ENCODE measurements around the gene SLC5A5. TPM values are rescaled to one million over a fixed set of nuclear protein-coding genes. Genes with fewer than 3 reads are reported as not detected.
"Not testable (repeated sequence)": the region's sequence is repeated elsewhere in the genome, so short reads cannot be mapped to it uniquely, and the experiment has no call there.

Gene SLC5A5
- polyA plus RNA-seq, 3 donors from 2014 or later, result 0.75 to 1.4 TPM; not detected in 1

- Mint-ChIP-seq H3K27ac (no peak overlapping the region), H3K27me3 (ENCODE audit: low read depth in 3 of 3) (peaks cover 1 to 12% (median 2%) of the 10 kb centered on the region in 3 donors), H3K9me3 (no peaks in the 10 kb centered on the region), H3K4me1 (no peaks in the 10 kb centered on the region), H3K4me3 (no peak overlapping the region), H3K36me3 (no peaks in the 10 kb centered on the region)
- no peak for DNase-seq
Observed at GRCh38 chr19:17889609-17890214, 18.0 kb downstream of the SLC5A5 start.

GRCh38 chr19:17893766-17894165 lies 22.0 kb downstream of the SLC5A5 start:
- Mint-ChIP-seq H3K36me3 (no peaks in the 10 kb centered on the region), H3K4me1 (no peaks in the 10 kb centered on the region), H3K27me3 (ENCODE audit: low read depth in 3 of 3) (peaks cover 1 to 15% (median 5%) of the 10 kb centered on the region in 3 donors), H3K27ac (no peak overlapping the region), H3K9me3 (no peaks in the 10 kb centered on the region), H3K4me3 (no peak overlapping the region)
- DNase-seq, result no peak

- no peak for DNase-seq
- H3K4me1 Mint-ChIP-seq, result no peaks in the 10 kb centered on the region
- no peak overlapping the region for H3K4me3 Mint-ChIP-seq
- no peaks in the 10 kb centered on the region for H3K9me3 Mint-ChIP-seq
- H3K36me3 Mint-ChIP-seq, result no peaks in the 10 kb centered on the region
- H3K27me3 Mint-ChIP-seq (ENCODE audit: low read depth in 3 of 3), result peaks cover 0 to 5% (median 2%) of the 10 kb centered on the region in 3 donors
- H3K27ac Mint-ChIP-seq, result no peak overlapping the region
Observed at GRCh38 chr19:17902701-17903100, 31.0 kb downstream of the SLC5A5 start.

GRCh38 chr19:17908244-17908643 lies 36.5 kb downstream of the SLC5A5 start:
- H3K9me3 Mint-ChIP-seq, result peaks cover 0 to 9% (median 5%) of the 10 kb centered on the region in 6 donors
- H3K4me1 Mint-ChIP-seq, result no peaks in the 10 kb centered on the region
- no peak for DNase-seq
- H3K27me3 Mint-ChIP-seq (ENCODE audit: low read depth in 3 of 3), result peaks cover 1 to 4% (median 4%) of the 10 kb centered on the region in 3 donors
- no peak overlapping the region for H3K4me3 Mint-ChIP-seq
- no peaks in the 10 kb centered on the region for H3K36me3 Mint-ChIP-seq
- H3K27ac Mint-ChIP-seq, result no peak overlapping the region

GRCh38 chr19:17909003-17909732 lies 37.4 kb downstream of the SLC5A5 start:
- no peak for DNase-seq
- H3K4me1 Mint-ChIP-seq, result no peaks in the 10 kb centered on the region
- H3K9me3 Mint-ChIP-seq, result peaks cover 2 to 11% (median 5%) of the 10 kb centered on the region in 6 donors
- no peaks in the 10 kb centered on the region for H3K36me3 Mint-ChIP-seq
- peaks cover 1 to 7% (median 2%) of the 10 kb centered on the region in 3 donors for H3K27me3 Mint-ChIP-seq (ENCODE audit: low read depth in 3 of 3)
- no peak overlapping the region for H3K4me3 Mint-ChIP-seq
- H3K27ac Mint-ChIP-seq, result no peak overlapping the region

GRCh38 chr19:17910791-17911360 lies 39.1 kb downstream of the SLC5A5 start:
- DNase-seq, result no peak
- Mint-ChIP-seq H3K27me3 (ENCODE audit: low read depth in 3 of 3) (peaks cover 1 to 7% (median 2%) of the 10 kb centered on the region in 3 donors), H3K9me3 (peaks cover 2 to 11% (median 5%) of the 10 kb centered on the region in 6 donors), H3K4me1 (no peaks in the 10 kb centered on the region), H3K36me3 (no peaks in the 10 kb centered on the region), H3K27ac (no peak overlapping the region), H3K4me3 (no peak overlapping the region)

- no peak overlapping the region for H3K4me3 Mint-ChIP-seq
- H3K27ac Mint-ChIP-seq, result no peak overlapping the region
- H3K9me3 Mint-ChIP-seq, result peaks cover 0 to 5% (median under 1%) of the 10 kb centered on the region in 6 donors
- no peak for DNase-seq
- H3K36me3 Mint-ChIP-seq, result no peaks in the 10 kb centered on the region
- peaks cover 0 to 12% (median 7%) of the 10 kb centered on the region in 3 donors for H3K27me3 Mint-ChIP-seq (ENCODE audit: low read depth in 3 of 3)
- no peaks in the 10 kb centered on the region for H3K4me1 Mint-ChIP-seq
Observed at GRCh38 chr19:17915940-17916593, 44.3 kb downstream of the SLC5A5 start.

GRCh38 chr19:17918151-17918550 lies 46.4 kb downstream of the SLC5A5 start:
- not testable (repeated sequence) for H3K36me3 Mint-ChIP-seq, H3K4me1 Mint-ChIP-seq, H3K9me3 Mint-ChIP-seq, H3K4me3 Mint-ChIP-seq, DNase-seq, H3K27ac Mint-ChIP-seq
- peaks cover 5 to 12% (median 7%) of the 10 kb centered on the region in 3 donors for H3K27me3 Mint-ChIP-seq (ENCODE audit: low read depth in 3 of 3)

GRCh38 chr19:17919122-17919521 lies 47.4 kb downstream of the SLC5A5 start:
- not testable (repeated sequence) for H3K4me1 Mint-ChIP-seq, H3K4me3 Mint-ChIP-seq, H3K9me3 Mint-ChIP-seq, H3K36me3 Mint-ChIP-seq, DNase-seq, H3K27ac Mint-ChIP-seq
- H3K27me3 Mint-ChIP-seq (ENCODE audit: low read depth in 3 of 3), result peaks cover 4 to 12% (median 5%) of the 10 kb centered on the region in 3 donors

GRCh38 chr19:17920527-17920926 lies 48.8 kb downstream of the SLC5A5 start:
- Mint-ChIP-seq H3K9me3 (peaks cover 0 to 2% (median 0%) of the 10 kb centered on the region in 6 donors), H3K27ac (no peak overlapping the region), H3K36me3 (no peaks in the 10 kb centered on the region), H3K27me3 (ENCODE audit: low read depth in 3 of 3) (peaks cover 4 to 12% (median 5%) of the 10 kb centered on the region in 3 donors), H3K4me3 (no peak overlapping the region), H3K4me1 (no peaks in the 10 kb centered on the region)
- DNase-seq, result no peak

GRCh38 chr19:17922138-17922537 lies 50.4 kb downstream of the SLC5A5 start:
- Mint-ChIP-seq H3K27me3 (ENCODE audit: low read depth in 3 of 3) (peaks cover 4 to 10% (median 8%) of the 10 kb centered on the region in 3 donors), H3K4me1 (no peaks in the 10 kb centered on the region), H3K27ac (no peak overlapping the region), H3K9me3 (no peaks in the 10 kb centered on the region), H3K36me3 (no peaks in the 10 kb centered on the region), H3K4me3 (no peak overlapping the region)
- DNase-seq, result no peak

GRCh38 chr19:17926044-17926443 lies 54.3 kb downstream of the SLC5A5 start:
- Mint-ChIP-seq H3K27ac (no peak overlapping the region), H3K36me3 (no peaks in the 10 kb centered on the region), H3K4me3 (no peak overlapping the region), H3K27me3 (ENCODE audit: low read depth in 3 of 3) (peaks cover 0 to 10% (median 2%) of the 10 kb centered on the region in 3 donors), H3K4me1 (no peaks in the 10 kb centered on the region), H3K9me3 (no peaks in the 10 kb centered on the region)
- DNase-seq, result peak in 2 of 3 donors; percentile 28 to 31

- no peak for DNase-seq
- Mint-ChIP-seq H3K9me3 (no peaks in the 10 kb centered on the region), H3K27ac (peak overlapping the region in 1 of 6 donors; percentile 43), H3K4me3 (no peak overlapping the region), H3K27me3 (ENCODE audit: low read depth in 3 of 3) (peaks cover 8 to 11% (median 10%) of the 10 kb centered on the region in 3 donors), H3K4me1 (peaks cover 18 to 20% of the 10 kb centered on the region in 2 donors), H3K36me3 (no peaks in the 10 kb centered on the region)
Observed at GRCh38 chr19:17929056-17929455, 57.3 kb downstream of the SLC5A5 start.
